ENCODE data around the gene RBM42. TPM values are rescaled to one million over a fixed set of nuclear protein-coding genes. Genes with fewer than 3 reads are reported as not detected.

Gene RBM42
- total and polyA plus RNA-seq, 7 donors, result 50.1 to 69.1 (median 61.1) TPM

GRCh38 chr19:35612224-35612558 is 16.6 kb upstream of the RBM42 start:
- DNase-seq, result no peak
- intact Hi-C loops (cut with DNase I), result loop anchor here in 1 of 2 donors (5.0 kb wide), 1 partner anchor 70 kb away; no protein-coding TSS in a partner anchor
- ATAC-seq, result no peak
- 26 to 31% (median 29%) methylated on average over 9 of the region's 9 CpGs for WGBS, 3 donors
- TF ChIP-seq CTCF (IDR thresholded peaks at IDR 0.05), result no peak
- H3K4me3 ChIP-seq, result peak overlapping the region; percentile 82
- H3K27me3 ChIP-seq (ENCODE audit: insufficient read depth in 3 of 3, low read length in 2 of 3), result no peaks in the 10 kb centered on the region
- peaks cover 4% of the 10 kb centered on the region for H3K9me3 ChIP-seq
- H3K36me3 ChIP-seq (ENCODE audit: insufficient read depth in 1 of 2, low read depth in 1 of 2), result peaks cover 0 to 12% of the 10 kb centered on the region in 2 donors
- peak overlapping the region; percentile 57 for H3K27ac ChIP-seq
- H3K4me1 ChIP-seq, result peaks cover 9% of the 10 kb centered on the region

- Histone ChIP-seq H3K4me1 (peaks cover 9% of the 10 kb centered on the region), H3K27ac (peak within 1 kb of the TSS; percentile 57), H3K9me3 (no peaks in the 10 kb centered on the region), H3K27me3 (ENCODE audit: insufficient read depth in 3 of 3, low read length in 2 of 3) (no peaks in the 10 kb centered on the region), H3K36me3 (ENCODE audit: insufficient read depth in 1 of 2, low read depth in 1 of 2) (peaks cover 0 to 15% of the 10 kb centered on the region in 2 donors), H3K4me3 (peak within 1 kb of the TSS; percentile 82)
- no peak for TF ChIP-seq CTCF (IDR thresholded peaks at IDR 0.05)
- intact Hi-C loops (cut with DNase I), result loop anchor here in 1 of 2 donors (5.0 kb wide), 1 partner anchor 70 kb away; no protein-coding TSS in a partner anchor
- WGBS, 3 donors, result 0% methylated on average over 47 of the region's 47 CpGs
- ATAC-seq (peak; percentile 98 to 100 (median 100)), DNase-seq (peak; percentile 94 to 96)
Observed at GRCh38 chr19:35612559-35613321, 16.1 kb upstream of the RBM42 start, which contains the start of gene HAUS5. TSS of gene HAUS5 (plus strand) at chr19:35612735. CDS start at chr19:35612795, 60 bp downstream.

- peaks cover 0 to 18% of the 10 kb centered on the region in 2 donors for H3K36me3 ChIP-seq (ENCODE audit: insufficient read depth in 1 of 2, low read depth in 1 of 2)
- ATAC-seq (no peak), DNase-seq (peak in 1 of 2 donors; percentile 45)
- no peaks in the 10 kb centered on the region for H3K27me3 ChIP-seq (ENCODE audit: insufficient read depth in 3 of 3, low read length in 2 of 3)
- no peak overlapping the region for H3K4me3 ChIP-seq
- H3K27ac ChIP-seq, result no peak overlapping the region
- peaks cover 9% of the 10 kb centered on the region for H3K4me1 ChIP-seq
- intact Hi-C loops (cut with DNase I), result loop anchor here in 1 of 2 donors (5.0 kb wide), 1 partner anchor 71 kb away; no protein-coding TSS in a partner anchor
- TF ChIP-seq CTCF (IDR thresholded peaks at IDR 0.05), result no peak
- WGBS, 3 donors, result 54 to 77% (median 71%) methylated on average over 1 of the region's 1 CpG
- H3K9me3 ChIP-seq, result no peaks in the 10 kb centered on the region
Observed at GRCh38 chr19:35613574-35613973, 15.3 kb upstream of the RBM42 start.

- ATAC-seq (no peak), DNase-seq (peak in 1 of 2 donors; percentile 46)
- H3K27me3 ChIP-seq (ENCODE audit: insufficient read depth in 3 of 3, low read length in 2 of 3), result no peaks in the 10 kb centered on the region
- H3K27ac ChIP-seq, result no peak overlapping the region
- WGBS, 3 donors, result 87 to 94% (median 92%) methylated on average over 17 of the region's 17 CpGs
- peaks cover 9% of the 10 kb centered on the region for H3K4me1 ChIP-seq
- no peaks in the 10 kb centered on the region for H3K9me3 ChIP-seq
- TF ChIP-seq CTCF (IDR thresholded peaks at IDR 0.05), result no peak
- intact Hi-C loops (cut with DNase I), result no loop called here
- peaks cover 0 to 18% of the 10 kb centered on the region in 2 donors for H3K36me3 ChIP-seq (ENCODE audit: insufficient read depth in 1 of 2, low read depth in 1 of 2)
- no peak overlapping the region for H3K4me3 ChIP-seq
Observed at GRCh38 chr19:35615036-35615435, 13.8 kb upstream of the RBM42 start.

Measured in psoas muscle (tissue), 8 donors.